GM13976 (cell line): ENCODE data around the gene MDH1B.

ENCODE experiments used
- DNase-seq: peaks from one replicate; pipeline ENCODE4 v3.0.0; 2012; ENCODE audit warnings: low spot score
- in situ Hi-C: fragments of 300-500 bp; cut with MboI; formaldehyde crosslinking; loops from one replicate; pipeline ENCODE4 v1.12.0; 2022; ENCODE audit warnings: low sequenced_read_pairs, mixed read lengths, inconsistent platforms; ENCODE audit not compliant: unreplicated experiment
- TF ChIP-seq, protein P1 (sequence below): IDR thresholded peaks from 2 replicates; pipeline ENCODE4 v1.5.1; 2012; ENCODE audit warnings: borderline replicate concordance, mild to moderate bottlenecking; ENCODE audit not compliant: insufficient read depth; ENCODE audit errors: extremely low read depth, missing control alignments, control extremely low read depth

Gene MDH1B

GRCh38 chr2:206790311-206790935 is 25.3 kb upstream of the MDH1B start:
- no peak for DNase-seq
- in situ Hi-C loops = no loop called here
- TF ChIP-seq, protein P1, sequence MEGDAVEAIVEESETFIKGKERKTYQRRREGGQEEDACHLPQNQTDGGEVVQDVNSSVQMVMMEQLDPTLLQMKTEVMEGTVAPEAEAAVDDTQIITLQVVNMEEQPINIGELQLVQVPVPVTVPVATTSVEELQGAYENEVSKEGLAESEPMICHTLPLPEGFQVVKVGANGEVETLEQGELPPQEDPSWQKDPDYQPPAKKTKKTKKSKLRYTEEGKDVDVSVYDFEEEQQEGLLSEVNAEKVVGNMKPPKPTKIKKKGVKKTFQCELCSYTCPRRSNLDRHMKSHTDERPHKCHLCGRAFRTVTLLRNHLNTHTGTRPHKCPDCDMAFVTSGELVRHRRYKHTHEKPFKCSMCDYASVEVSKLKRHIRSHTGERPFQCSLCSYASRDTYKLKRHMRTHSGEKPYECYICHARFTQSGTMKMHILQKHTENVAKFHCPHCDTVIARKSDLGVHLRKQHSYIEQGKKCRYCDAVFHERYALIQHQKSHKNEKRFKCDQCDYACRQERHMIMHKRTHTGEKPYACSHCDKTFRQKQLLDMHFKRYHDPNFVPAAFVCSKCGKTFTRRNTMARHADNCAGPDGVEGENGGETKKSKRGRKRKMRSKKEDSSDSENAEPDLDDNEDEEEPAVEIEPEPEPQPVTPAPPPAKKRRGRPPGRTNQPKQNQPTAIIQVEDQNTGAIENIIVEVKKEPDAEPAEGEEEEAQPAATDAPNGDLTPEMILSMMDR = no peak

- TF ChIP-seq, protein P1 = no peak
- no peak for DNase-seq
- in situ Hi-C loops = no loop called here
Measured at GRCh38 chr2:206784559-206785353, 19.6 kb upstream of the MDH1B start.

DNA sequence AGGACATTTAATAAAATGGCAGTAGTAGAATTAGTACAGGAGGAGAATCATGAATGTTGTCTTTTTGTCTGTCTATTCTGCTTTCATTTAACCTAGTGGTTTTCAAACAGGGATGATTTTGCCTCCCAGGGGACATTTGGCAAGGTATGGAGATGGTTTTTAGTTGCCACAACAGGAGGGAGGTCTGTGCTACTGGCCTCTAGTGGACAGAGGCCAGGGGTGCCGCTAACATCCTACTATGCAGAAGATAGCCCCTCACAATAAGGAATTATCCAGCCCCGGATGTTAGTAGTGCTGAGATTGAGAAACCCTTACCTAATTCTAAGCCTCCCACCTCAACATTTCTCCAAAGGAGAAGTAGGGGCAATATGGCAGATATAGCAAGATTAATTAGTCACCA is 18.6 kb upstream of the MDH1B start:
- TF ChIP-seq, protein P1 = no peak
- no peak for DNase-seq
- in situ Hi-C loops = no loop called here

DNA sequence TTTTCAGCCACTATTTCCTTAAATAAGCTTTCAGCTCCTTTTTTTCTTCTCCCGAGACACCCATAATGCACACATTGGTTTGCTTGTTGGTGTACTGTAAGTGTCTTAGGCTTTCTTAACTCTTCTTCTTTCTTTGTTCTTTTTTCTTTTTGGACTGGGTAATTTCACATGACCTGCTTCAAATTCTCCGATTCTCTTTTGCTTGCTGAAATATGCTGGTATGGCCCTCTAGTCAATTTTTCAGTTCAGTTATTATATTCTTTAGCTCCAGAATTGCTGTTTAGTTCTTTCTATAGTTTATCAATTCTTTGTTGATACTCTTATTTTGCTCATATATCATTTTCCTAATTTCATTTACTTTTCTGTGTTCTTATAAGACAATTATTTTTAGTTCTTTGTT is 15.5 kb upstream of the MDH1B start:
- in situ Hi-C loops = no loop called here
- TF ChIP-seq, protein P1 = no peak
- no peak for DNase-seq

DNA sequence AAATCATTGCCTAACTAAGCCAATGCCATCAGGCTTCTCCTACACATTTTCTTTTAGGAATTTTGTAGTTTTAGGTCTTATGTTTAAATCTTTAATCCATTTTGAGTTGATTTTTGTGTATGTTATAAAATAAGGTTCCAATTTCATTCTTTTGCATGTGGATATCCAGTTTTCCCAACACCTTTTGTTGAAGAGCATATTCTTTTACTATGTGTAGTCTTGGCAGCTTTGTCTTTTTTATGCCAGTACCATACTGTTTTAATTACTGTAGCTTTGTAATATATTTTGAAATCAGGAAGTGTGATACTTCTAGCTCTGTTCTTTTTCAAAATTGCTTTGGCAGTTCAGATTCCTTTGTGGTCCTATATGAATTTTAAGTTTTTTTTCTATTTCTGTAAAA is 11.3 kb upstream of the MDH1B start:
- DNase-seq = no peak
- TF ChIP-seq, protein P1 = no peak
- in situ Hi-C loops = loop anchor here (10.0 kb wide), 1 partner anchor 82 kb away; no protein-coding TSS in a partner anchor

DNA sequence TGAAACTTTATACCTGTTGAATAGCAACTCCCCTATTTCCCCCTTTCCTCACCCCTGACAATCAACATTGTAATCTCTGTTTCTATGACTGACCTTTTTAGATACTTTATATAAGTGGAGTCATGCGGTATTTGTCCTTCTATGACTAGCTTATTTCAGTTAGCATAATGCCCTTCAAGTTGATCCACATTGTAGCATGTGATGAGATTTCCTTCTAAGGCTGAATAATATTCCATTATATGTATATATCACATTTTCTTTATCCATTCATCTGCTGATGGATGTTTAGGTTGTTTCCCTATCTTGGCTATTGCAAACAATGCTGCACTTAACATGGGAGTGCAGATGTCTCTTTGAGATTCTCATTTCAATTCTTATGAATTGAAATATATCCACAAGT is 9.7 kb upstream of the MDH1B start:
- in situ Hi-C loops = loop anchor here (10.0 kb wide), 1 partner anchor 80 kb away; no protein-coding TSS in a partner anchor
- no peak for DNase-seq
- TF ChIP-seq, protein P1 = no peak
